Glomerular visceral epithelial cell (primary cell): ENCODE measurements around the gene CCDC83.
"Not testable (repeated sequence)": the region's sequence is repeated elsewhere in the genome, so short reads cannot be mapped to it uniquely, and the experiment has no call there.

Experiments used
- DNase-seq: peaks from one replicate; pipeline ENCODE4 v3.0.0-alpha.2; 2016; ENCODE audit errors: extremely low spot score

The CCDC83 gene

GRCh38 chr11:85835729-85836128 lies 19.5 kb upstream of the CCDC83 start:
- DNase-seq = no peak

GRCh38 chr11:85840932-85841331 lies 14.3 kb upstream of the CCDC83 start:
- DNase-seq = not testable (repeated sequence)

GRCh38 chr11:85843929-85844328 lies 11.3 kb upstream of the CCDC83 start:
- no peak for DNase-seq

- peak; percentile 83 for DNase-seq
Observed at GRCh38 chr11:85844439-85845123, 10.6 kb upstream of the CCDC83 start.

DNA sequence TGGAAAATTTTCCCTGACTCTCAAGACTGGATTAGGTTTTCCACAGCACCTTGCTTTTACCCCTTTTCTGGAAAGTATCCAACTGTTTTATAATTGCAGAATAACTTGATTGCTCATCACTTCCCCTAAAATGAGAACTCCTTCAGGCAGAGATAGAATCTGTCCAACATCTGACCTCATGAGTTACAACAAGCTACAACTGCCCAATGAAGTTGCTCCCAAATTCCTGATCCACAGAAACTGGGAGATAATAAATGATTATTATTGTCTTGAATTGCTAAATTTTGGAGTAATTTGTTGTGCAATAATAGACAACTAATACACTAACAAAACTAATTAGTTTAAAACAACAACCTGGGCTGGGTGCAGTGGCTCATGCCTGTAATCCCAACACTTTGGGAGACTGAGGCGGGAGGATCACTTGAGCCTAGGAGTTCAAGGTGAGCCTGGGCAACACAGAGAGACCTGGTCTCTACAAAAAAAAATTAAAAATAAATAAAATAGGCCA lies 10.0 kb upstream of the CCDC83 start:
- DNase-seq = peak; percentile 11

DNA sequence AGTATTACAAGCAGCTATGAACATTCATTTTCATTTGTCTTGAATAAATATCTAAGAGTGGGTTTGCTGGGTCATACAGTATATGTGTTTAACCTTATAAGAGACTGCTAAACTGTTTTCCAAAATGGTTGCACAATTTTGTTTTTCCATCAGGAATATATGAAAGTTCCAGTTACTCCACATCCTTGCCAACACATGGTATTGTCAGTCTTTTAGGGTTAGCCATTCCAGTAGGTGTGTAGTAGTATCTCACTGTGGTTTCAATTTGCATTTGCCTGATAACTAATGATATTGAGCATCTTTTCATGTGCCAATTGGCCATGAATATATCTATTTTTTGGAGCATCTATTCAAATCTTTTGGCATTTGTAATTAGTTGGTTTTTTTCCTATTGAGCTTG lies 7.7 kb upstream of the CCDC83 start:
- no peak for DNase-seq

DNA sequence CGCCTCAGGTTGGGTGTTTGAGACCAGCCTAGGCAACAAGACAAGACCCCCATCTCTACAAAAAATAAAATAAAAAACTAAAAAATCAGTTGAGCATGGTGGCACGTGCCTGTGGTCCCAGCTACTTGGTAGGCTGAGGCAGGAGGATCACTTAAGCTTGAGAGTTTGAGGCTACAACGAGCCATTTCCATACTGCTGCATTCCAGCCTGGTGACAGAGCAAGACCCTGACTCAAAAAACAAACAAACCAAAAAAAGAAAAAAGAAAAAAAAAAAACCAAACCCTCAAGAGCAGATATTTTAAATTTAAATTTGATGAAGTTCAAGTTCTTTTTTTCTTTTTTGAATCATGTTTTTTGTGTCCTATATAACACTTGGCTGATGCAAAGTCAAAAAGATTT lies 7.2 kb upstream of the CCDC83 start:
- no peak for DNase-seq

DNA sequence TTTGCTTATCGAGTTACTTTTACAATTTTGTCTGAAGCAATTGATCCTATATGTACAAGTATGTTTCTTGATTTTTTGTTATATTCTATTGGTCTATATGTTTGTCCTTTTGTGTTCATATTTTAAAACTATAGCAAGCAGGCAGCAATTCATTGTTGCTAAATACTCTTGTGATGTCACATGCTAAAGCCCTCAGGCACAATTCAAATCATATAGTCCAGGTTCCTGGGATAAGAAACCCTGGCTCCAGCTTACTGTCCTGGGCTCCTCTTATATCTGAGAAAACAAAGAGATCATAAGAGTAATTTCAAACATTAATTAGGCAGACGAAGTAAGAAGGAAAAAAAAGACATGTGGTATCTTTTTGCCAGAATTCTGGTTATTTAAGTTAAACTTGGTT lies 6.6 kb upstream of the CCDC83 start:
- DNase-seq = no peak

- DNase-seq = not testable (repeated sequence)
Observed at GRCh38 chr11:85852754-85853153, 2.4 kb upstream of the CCDC83 start.

GRCh38 chr11:85853541-85853940 lies 1.6 kb upstream of the CCDC83 start:
- not testable (repeated sequence) for DNase-seq

GRCh38 chr11:85854212-85854556 lies 999 bp upstream of the CCDC83 start:
- no peak for DNase-seq

GRCh38 chr11:85854557-85855340 lies 434 bp upstream of the CCDC83 start:
- DNase-seq = peak; percentile 94

- DNase-seq = no peak
Observed at GRCh38 chr11:85857098-85857497, 1.9 kb downstream of the CCDC83 start.

DNA sequence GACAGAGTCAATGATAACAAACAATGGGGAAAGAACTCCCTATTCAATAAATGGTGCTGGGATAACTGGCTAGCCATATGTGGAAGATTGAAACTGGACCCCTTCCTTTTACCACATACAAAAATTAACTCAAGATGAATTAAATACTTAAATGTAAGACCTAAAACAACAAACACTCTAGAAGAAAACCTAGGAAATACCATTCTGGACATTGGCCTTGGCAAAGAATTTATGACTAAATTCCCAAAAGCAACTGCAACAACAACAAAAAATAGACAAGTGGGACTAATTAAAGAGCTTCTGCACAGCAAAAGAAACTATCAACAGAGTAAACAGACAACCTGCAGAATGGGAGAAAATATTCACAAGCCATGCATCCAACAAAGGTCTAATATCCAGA lies 4.4 kb downstream of the CCDC83 start:
- DNase-seq = not testable (repeated sequence)

DNA sequence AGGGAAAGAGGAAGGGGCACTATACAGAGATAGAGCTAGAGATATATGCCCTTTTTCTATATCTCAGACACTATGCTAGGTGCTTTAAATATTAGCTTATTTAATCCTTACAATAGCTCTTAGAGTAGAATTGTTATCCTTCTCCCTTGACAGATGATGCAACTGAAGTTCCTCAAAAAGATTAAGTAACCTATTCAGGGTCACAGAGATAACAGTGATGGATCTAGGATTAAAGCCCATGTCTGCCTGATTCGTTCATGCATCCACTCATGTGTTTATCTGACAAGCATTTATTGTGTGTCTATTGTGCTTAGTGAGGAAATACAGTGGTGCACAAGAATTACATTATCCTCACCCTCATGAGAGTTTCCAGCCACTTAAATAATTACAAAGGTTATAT lies 8.7 kb downstream of the CCDC83 start:
- no peak for DNase-seq

GRCh38 chr11:85866137-85866827 lies 11.1 kb downstream of the CCDC83 start:
- DNase-seq = no peak

DNA sequence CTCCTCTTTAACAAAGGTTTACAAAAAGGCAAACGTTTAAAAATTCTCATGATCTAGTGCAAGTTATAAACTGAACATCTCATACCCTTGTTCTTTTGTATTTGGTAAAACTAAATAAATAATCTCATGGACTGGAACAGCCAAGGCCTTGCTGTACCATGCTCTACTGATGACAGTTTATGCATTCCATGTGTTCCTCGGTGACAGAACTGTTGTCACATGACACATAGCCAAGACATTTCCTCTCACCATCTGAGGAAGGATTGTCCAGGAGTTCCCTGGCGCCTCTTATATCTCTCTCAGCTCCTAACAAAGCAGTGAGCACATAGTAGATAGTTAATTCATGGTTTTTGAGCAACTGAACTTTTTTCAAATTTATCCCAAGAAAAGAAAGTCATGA lies 12.6 kb downstream of the CCDC83 start:
- no peak for DNase-seq

- DNase-seq = no peak
Observed at GRCh38 chr11:85869781-85870180, 14.6 kb downstream of the CCDC83 start.

GRCh38 chr11:85874265-85874664 lies 19.1 kb downstream of the CCDC83 start:
- no peak for DNase-seq

GRCh38 chr11:85875505-85875904 lies 20.3 kb downstream of the CCDC83 start:
- DNase-seq = no peak

DNA sequence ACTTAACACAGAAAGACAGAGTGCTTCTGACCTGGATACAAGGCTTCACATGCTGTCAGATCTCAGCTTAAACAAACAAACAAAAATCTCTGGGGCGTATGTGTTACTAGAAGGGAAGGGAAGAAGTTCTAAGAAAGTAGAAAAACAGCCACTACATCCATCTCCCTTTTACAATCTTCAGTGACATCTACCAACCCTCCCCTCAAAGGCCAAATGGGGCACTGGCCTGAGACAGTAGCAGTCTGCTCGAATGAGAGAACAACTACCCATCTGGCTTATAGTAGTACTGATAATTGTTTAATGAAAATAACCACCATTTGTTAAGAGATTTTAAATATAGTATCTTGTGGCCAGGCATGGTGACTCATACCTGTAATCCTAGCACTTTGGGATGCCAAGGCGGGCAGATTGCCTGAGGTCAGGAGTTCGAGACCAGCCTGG lies 29.4 kb downstream of the CCDC83 start:
- no peak for DNase-seq
